Epithelial cell of proximal tubule (primary cell): ENCODE measurements around the gene PPP2R5E. TPM values are rescaled to one million over a fixed set of nuclear protein-coding genes. Genes with fewer than 3 reads are reported as not detected.

Experiments used
- DNase-seq: peaks from one replicate; pipeline ENCODE4 v3.0.0-alpha.2; 2011; ENCODE audit warnings: low read depth
- H3K4me3 ChIP-seq: 2 replicates; pipeline ENCODE4 v1.5.1; 2011; ENCODE audit warnings: low read depth, mild to moderate bottlenecking, low read length
- total RNA-seq: library from RNA; depleted of rRNA; stranded (reverse); fragments of >200 nt; gene quantifications from 2 replicates; pipeline ENCODE4 v1.2.3, GENCODE V29; 2015
- TF ChIP-seq, protein P1 (sequence below): conservative IDR thresholded peaks from 2 replicates; pipeline ENCODE4 v1.5.1; 2012; ENCODE audit warnings: low read depth, mild to moderate bottlenecking, low read length

PPP2R5E gene
- total RNA-seq, 1 donor from 2014 or later: 13.3 TPM

GRCh38 chr14:63563370-63564026 lies 20.3 kb upstream of the PPP2R5E start:
- no peak overlapping the region for H3K4me3 ChIP-seq
- no peak for DNase-seq
- TF ChIP-seq, protein P1, sequence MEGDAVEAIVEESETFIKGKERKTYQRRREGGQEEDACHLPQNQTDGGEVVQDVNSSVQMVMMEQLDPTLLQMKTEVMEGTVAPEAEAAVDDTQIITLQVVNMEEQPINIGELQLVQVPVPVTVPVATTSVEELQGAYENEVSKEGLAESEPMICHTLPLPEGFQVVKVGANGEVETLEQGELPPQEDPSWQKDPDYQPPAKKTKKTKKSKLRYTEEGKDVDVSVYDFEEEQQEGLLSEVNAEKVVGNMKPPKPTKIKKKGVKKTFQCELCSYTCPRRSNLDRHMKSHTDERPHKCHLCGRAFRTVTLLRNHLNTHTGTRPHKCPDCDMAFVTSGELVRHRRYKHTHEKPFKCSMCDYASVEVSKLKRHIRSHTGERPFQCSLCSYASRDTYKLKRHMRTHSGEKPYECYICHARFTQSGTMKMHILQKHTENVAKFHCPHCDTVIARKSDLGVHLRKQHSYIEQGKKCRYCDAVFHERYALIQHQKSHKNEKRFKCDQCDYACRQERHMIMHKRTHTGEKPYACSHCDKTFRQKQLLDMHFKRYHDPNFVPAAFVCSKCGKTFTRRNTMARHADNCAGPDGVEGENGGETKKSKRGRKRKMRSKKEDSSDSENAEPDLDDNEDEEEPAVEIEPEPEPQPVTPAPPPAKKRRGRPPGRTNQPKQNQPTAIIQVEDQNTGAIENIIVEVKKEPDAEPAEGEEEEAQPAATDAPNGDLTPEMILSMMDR: no peak

DNA sequence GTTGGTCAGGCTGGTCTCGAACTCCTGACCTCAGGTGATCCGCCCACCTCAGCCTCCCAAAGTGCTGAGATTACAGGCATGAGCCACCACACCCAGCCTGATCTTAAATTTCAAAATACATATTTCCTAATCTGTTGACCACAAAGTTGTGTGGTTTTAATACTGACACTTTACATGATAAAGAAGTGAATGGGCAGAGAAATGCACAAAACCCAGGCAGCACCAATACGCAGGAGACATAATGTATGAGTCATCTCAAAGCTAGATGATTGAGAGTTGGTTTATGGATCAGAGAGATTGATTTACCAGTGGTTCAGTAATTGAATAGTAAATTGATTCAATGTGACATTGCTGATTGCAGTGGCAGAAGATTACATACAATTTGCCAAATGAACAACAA lies 19.2 kb upstream of the PPP2R5E start:
- TF ChIP-seq, protein P1: no peak
- no peak overlapping the region for H3K4me3 ChIP-seq
- no peak for DNase-seq

DNA sequence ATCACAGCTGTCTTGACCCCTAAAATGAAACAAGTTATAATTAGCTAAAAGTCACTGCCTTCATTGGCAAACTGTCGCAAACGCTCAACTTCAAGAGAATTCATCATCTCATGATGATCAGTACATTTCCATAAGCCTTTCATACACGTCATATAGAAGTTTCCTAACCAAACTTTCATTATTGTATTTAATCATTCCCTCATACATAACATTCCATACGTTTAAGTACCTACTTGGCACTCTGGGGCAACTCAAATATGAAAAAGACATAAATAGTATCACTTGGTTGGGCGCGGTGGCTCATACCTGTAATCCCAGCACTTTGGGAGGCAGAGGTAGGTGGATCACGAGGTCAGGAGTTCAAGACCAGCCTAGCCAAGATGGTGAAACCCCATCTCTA lies 12.4 kb upstream of the PPP2R5E start:
- no peak overlapping the region for H3K4me3 ChIP-seq
- TF ChIP-seq, protein P1: no peak
- DNase-seq: no peak

GRCh38 chr14:63551332-63551731 lies 8.2 kb upstream of the PPP2R5E start:
- DNase-seq: no peak
- no peak overlapping the region for H3K4me3 ChIP-seq
- TF ChIP-seq, protein P1: no peak

- TF ChIP-seq, protein P1: no peak
- DNase-seq: no peak
- no peak overlapping the region for H3K4me3 ChIP-seq
Observed at GRCh38 chr14:63547798-63548335, 4.7 kb upstream of the PPP2R5E start.

- TF ChIP-seq, protein P1: no peak
- DNase-seq: no peak
Observed at GRCh38 chr14:63545431-63545830, 2.3 kb upstream of the PPP2R5E start.

More at GRCh38 chr14:63545431-63545830, 2.3 kb upstream of the PPP2R5E start:
- no peak overlapping the region for H3K4me3 ChIP-seq
